Measurements from ENCODE around the gene ELAVL2. TPM values are rescaled to one million over a fixed set of nuclear protein-coding genes. Genes with fewer than 3 reads are reported as not detected.

ELAVL2 gene
- total RNA-seq, 1 donor from 2014 or later: 0.26 TPM

DNA sequence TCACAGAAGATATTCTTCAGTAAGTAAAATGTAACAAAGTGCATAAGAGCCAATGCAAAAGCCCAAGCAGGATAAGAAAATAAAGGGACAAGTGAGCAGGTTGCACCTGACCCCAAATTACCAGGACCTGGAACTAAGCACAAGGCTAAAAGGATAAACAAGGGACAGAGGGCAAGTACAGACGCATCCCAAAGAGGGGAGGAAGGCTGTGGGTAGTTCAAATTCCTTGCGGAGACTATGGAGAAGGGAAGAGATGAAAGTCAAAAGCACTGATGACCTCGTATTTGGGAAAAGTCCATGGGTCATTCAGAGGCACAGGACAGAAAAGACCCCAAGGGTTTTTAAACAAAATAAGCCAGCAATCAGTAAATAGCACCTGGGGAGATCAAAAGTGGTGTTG, 11.8 kb downstream of the ELAVL2 start:
- no peaks in the 10 kb centered on the region for H3K36me3 ChIP-seq (ENCODE audit: control insufficient read depth, insufficient read depth, low read length)
- DNase-seq (ENCODE audit: low read depth) (no peak), FAIRE-seq (no peak)
- TF ChIP-seq, protein P1, sequence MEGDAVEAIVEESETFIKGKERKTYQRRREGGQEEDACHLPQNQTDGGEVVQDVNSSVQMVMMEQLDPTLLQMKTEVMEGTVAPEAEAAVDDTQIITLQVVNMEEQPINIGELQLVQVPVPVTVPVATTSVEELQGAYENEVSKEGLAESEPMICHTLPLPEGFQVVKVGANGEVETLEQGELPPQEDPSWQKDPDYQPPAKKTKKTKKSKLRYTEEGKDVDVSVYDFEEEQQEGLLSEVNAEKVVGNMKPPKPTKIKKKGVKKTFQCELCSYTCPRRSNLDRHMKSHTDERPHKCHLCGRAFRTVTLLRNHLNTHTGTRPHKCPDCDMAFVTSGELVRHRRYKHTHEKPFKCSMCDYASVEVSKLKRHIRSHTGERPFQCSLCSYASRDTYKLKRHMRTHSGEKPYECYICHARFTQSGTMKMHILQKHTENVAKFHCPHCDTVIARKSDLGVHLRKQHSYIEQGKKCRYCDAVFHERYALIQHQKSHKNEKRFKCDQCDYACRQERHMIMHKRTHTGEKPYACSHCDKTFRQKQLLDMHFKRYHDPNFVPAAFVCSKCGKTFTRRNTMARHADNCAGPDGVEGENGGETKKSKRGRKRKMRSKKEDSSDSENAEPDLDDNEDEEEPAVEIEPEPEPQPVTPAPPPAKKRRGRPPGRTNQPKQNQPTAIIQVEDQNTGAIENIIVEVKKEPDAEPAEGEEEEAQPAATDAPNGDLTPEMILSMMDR (IDR thresholded peaks at IDR 0.05; ENCODE audit: insufficient read depth, low read length, severe bottlenecking): no peak
- no peak overlapping the region for H3K4me3 ChIP-seq (ENCODE audit: low read depth, low read length)
- no peaks in the 10 kb centered on the region for H3K27me3 ChIP-seq (ENCODE audit: control insufficient read depth, insufficient read depth, low read length)

DNA sequence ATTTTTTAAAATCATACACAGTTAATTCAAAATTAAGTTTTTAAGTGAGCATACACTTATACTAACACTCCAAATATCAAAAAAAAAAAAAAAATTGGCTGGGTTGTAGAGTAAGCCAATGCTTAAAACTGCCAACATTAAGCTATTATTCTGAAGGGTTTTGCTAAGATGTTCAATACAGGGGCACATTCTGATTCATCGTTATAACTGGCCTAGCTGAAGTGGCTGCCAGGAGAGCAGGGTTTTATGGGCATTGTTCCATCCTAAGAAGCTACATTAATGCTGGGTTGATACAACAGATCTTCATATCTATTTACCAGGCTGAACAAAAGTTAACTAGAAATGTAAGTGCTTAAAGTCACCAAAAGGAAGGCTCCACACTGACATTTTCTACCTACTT, 13.4 kb downstream of the ELAVL2 start:
- no peak for FAIRE-seq
- Histone ChIP-seq H3K4me3 (ENCODE audit: low read depth, low read length) (no peak overlapping the region), H3K36me3 (ENCODE audit: control insufficient read depth, insufficient read depth, low read length) (no peaks in the 10 kb centered on the region), H3K27me3 (ENCODE audit: control insufficient read depth, insufficient read depth, low read length) (no peaks in the 10 kb centered on the region)
- TF ChIP-seq, protein P1 (IDR thresholded peaks at IDR 0.05; ENCODE audit: insufficient read depth, low read length, severe bottlenecking): no peak
- DNase-seq (ENCODE audit: low read depth): no peak

DNA sequence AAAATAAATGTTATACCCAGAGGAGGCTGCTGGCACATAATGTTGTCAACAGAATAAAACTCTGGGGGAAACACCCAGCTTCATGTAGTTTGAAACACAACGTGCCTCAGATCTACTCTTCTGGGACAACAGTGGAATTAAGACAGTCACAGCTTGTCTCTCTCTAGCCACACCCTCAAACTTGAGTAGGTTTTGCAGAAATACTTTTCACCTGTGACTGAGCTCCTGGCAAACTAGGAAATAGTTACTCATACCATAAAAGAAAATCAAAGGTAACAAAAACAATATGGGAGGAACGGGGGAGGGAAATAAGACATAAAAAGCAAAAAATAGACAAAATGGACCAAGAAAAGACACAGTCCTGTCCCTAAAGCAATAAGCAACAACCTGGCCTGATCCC, 14.4 kb downstream of the ELAVL2 start:
- Histone ChIP-seq H3K4me3 (ENCODE audit: low read depth, low read length) (no peak overlapping the region), H3K36me3 (ENCODE audit: control insufficient read depth, insufficient read depth, low read length) (no peaks in the 10 kb centered on the region), H3K27me3 (ENCODE audit: control insufficient read depth, insufficient read depth, low read length) (no peaks in the 10 kb centered on the region)
- no peak for FAIRE-seq
- peak; percentile 33 for DNase-seq (ENCODE audit: low read depth)
- TF ChIP-seq, protein P1 (IDR thresholded peaks at IDR 0.05; ENCODE audit: insufficient read depth, low read length, severe bottlenecking): no peak

DNA sequence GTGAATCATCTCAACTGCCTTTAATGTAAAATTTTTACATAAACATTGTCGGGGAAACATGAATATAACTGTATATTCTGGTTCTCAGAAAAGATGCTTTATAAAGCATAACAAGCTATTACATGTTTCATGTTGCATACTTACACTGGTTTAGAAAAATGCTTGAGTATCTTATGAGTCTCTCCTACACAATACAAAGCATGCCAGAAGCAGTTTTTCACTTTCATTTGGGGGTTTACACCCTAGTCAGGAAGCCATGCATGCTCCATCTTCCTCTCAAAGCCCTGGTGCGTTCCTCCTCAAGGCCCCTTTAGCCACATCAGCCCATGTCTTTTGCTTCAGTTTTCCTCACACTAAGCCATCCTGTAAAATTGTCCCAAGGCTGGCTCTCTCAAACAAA, 22.8 kb downstream of the ELAVL2 start:
- Histone ChIP-seq H3K36me3 (ENCODE audit: control insufficient read depth, insufficient read depth, low read length) (no peaks in the 10 kb centered on the region), H3K27me3 (ENCODE audit: control insufficient read depth, insufficient read depth, low read length) (no peaks in the 10 kb centered on the region), H3K4me3 (ENCODE audit: low read depth, low read length) (no peak overlapping the region)
- TF ChIP-seq, protein P1 (IDR thresholded peaks at IDR 0.05; ENCODE audit: insufficient read depth, low read length, severe bottlenecking): no peak
- FAIRE-seq: peak; percentile 93
- DNase-seq (ENCODE audit: low read depth): no peak

DNA sequence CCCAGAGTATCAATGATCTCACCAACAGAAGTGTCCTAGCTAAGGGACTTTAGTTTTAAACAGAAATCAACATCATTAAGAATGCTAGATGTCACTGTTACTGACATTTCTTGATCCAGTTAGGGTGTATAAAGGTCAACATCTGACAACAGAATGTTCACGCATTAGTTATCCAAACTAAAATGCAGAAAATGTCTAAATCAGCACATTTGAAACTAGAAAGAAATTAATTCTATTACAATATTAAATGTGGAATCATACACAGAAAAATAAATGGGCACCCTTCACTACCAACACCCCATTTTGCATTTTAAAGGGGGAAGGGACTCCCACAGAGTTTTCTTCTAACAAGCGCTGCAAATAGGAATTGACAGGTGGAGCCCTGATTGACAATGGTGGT, 24.5 kb downstream of the ELAVL2 start:
- FAIRE-seq: no peak
- H3K4me3 ChIP-seq (ENCODE audit: low read depth, low read length): no peak overlapping the region
- no peaks in the 10 kb centered on the region for H3K36me3 ChIP-seq (ENCODE audit: control insufficient read depth, insufficient read depth, low read length)
- no peaks in the 10 kb centered on the region for H3K27me3 ChIP-seq (ENCODE audit: control insufficient read depth, insufficient read depth, low read length)
- TF ChIP-seq, protein P1 (IDR thresholded peaks at IDR 0.05; ENCODE audit: insufficient read depth, low read length, severe bottlenecking): no peak
- DNase-seq (ENCODE audit: low read depth): no peak

DNA sequence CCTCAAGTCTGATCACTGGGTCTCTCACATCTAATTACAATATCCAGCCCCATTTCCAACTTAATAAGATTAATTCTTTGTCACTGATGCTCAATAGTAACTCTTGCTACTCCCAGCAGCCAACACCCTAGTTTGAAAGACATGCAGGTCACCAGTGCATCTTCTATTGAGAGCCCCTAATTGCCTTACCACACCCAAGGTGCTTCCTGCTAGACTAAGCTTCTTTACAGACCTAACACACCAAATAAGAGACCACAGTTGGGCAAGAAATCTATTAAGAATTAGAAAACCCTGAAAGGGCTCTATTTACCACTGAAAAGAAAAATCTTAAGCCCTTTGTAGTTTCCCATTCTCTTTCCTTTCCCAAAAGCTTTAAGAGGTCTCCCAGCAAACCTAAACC, 26.5 kb downstream of the ELAVL2 start:
- TF ChIP-seq, protein P1 (IDR thresholded peaks at IDR 0.05; ENCODE audit: insufficient read depth, low read length, severe bottlenecking): no peak
- Histone ChIP-seq H3K27me3 (ENCODE audit: control insufficient read depth, insufficient read depth, low read length) (no peaks in the 10 kb centered on the region), H3K36me3 (ENCODE audit: control insufficient read depth, insufficient read depth, low read length) (no peaks in the 10 kb centered on the region), H3K4me3 (ENCODE audit: low read depth, low read length) (no peak overlapping the region)
- DNase-seq (ENCODE audit: low read depth) (no peak), FAIRE-seq (no peak)
